Measurements from ENCODE around the gene FRMD3.

GRCh38 chr9:83259558-83259957 is 278.6 kb downstream of the FRMD3 start:
- no peak for TF ChIP-seq YY1 (IDR thresholded peaks at IDR 0.05; ENCODE audit: low read depth)
- TF ChIP-seq NFIC (IDR thresholded peaks at IDR 0.05): no peak
- no peak for TF ChIP-seq MAX (IDR thresholded peaks at IDR 0.05)
- TF ChIP-seq FOXM1 (IDR thresholded peaks at IDR 0.05; ENCODE audit: borderline replicate concordance, low read depth): no peak
- TF ChIP-seq EP300 (IDR thresholded peaks at IDR 0.05; ENCODE audit: borderline replicate concordance): no peak
- TF ChIP-seq RAD21 (IDR thresholded peaks at IDR 0.05; ENCODE audit: low read depth): no peak
- TF ChIP-seq EGR1 (IDR thresholded peaks at IDR 0.05): no peak
- no peak for TF ChIP-seq CEBPB (IDR thresholded peaks at IDR 0.05)
- no peak for TF ChIP-seq TEAD4 (IDR thresholded peaks at IDR 0.05)
- no peak for TF ChIP-seq USF1 (IDR thresholded peaks at IDR 0.05)
- TF ChIP-seq TAF1 (IDR thresholded peaks at IDR 0.05; ENCODE audit: low read depth): no peak
- TF ChIP-seq CREB1 (IDR thresholded peaks at IDR 0.05; ENCODE audit: low read depth): no peak
- TF ChIP-seq REST (IDR thresholded peaks at IDR 0.05; ENCODE audit: low read depth): no peak
- TF ChIP-seq TCF12 (IDR thresholded peaks at IDR 0.05; ENCODE audit: low read depth): no peak
